Smooth muscle cell (in vitro differentiated cells): Measurements from ENCODE around the gene ZNF341. TPM values are rescaled to one million over a fixed set of nuclear protein-coding genes. Genes with fewer than 3 reads are reported as not detected.

Source experiments
- DNase-seq: peaks from one replicate; lab custom pipeline; 2025; ENCODE audit not compliant: unreplicated experiment; lab: John Stamatoyannopoulos, UW
- H2AFZ ChIP-seq: fragments of 200-600 bp; sonication (generic); 2 replicates; pipeline ENCODE4 v1.6.0; 2016; ENCODE audit warnings: antibody characterized with exemption, low read depth, mild to moderate bottlenecking
- H3F3A ChIP-seq: fragments of 200-600 bp; sonication (generic); 2 replicates; pipeline ENCODE4 v1.6.0; 2017; ENCODE audit warnings: antibody characterized with exemption, low read depth
- H3K27ac ChIP-seq: fragments of 200-600 bp; sonication (generic); 2 replicates; pipeline ENCODE4 v1.5.1; 2016; ENCODE audit warnings: low read depth, mild to moderate bottlenecking
- H3K27me3 ChIP-seq: fragments of 200-600 bp; sonication (generic); 2 replicates; pipeline ENCODE4 v1.6.1; 2016; ENCODE audit warnings: low read depth, mild to moderate bottlenecking
- H3K36me3 ChIP-seq: fragments of 200-600 bp; sonication (generic); 2 replicates; pipeline ENCODE4 v1.5.1; 2016; ENCODE audit warnings: low read depth
- H3K4me1 ChIP-seq: fragments of 200-600 bp; sonication (generic); 2 replicates; pipeline ENCODE4 v1.5.1; 2016; ENCODE audit warnings: low read depth
- H3K4me2 ChIP-seq: fragments of 200-600 bp; sonication (generic); 2 replicates; pipeline ENCODE4 v1.6.0; 2016; ENCODE audit warnings: mild to moderate bottlenecking
- H3K4me3 ChIP-seq: fragments of 200-600 bp; sonication (generic); 2 replicates; pipeline ENCODE4 v1.5.1; 2016; ENCODE audit warnings: mild to moderate bottlenecking
- H3K79me2 ChIP-seq: fragments of 200-600 bp; sonication (generic); 2 replicates; pipeline ENCODE4 v1.6.0; 2016; ENCODE audit warnings: low read depth, mild to moderate bottlenecking
- H3K9ac ChIP-seq: fragments of 200-600 bp; sonication (generic); 2 replicates; pipeline ENCODE4 v1.6.0; 2016; ENCODE audit warnings: low read depth
- H3K9me3 ChIP-seq: fragments of 200-600 bp; sonication (generic); replicated peaks from 2 replicates; pipeline ENCODE4 v1.5.1; 2016; ENCODE audit warnings: low read depth
- H4K20me1 ChIP-seq: fragments of 200-600 bp; sonication (generic); 2 replicates; pipeline ENCODE4 v1.6.0; 2016; ENCODE audit warnings: low read depth
- WGBS: methylation state at CpG from one replicate; pipeline ENCODE4 v1.1.7; 2016; ENCODE audit warnings: low lambda C conversion rate; 5-methylcytosine and 5-hydroxymethylcytosine counted together
- polyA plus RNA-seq: library from polyadenylated mRNA; unstranded; fragments of >200 nt; fragmentation: Nextera tagmentation; extraction: Ambion mirVana; gene quantifications from 2 replicates; pipeline ENCODE4 v1.2.1, GENCODE V29; 2016
- total RNA-seq: library from RNA; depleted of rRNA; stranded (reverse); fragments of >200 nt; gene quantifications from 2 replicates; pipeline ENCODE4 v1.2.3, GENCODE V29; 2014
- TF ChIP-seq, protein P1 (sequence below): fragments of 200-600 bp; sonication (generic); IDR thresholded peaks from 2 replicates; pipeline ENCODE4 v1.5.1; 2017; ENCODE audit warnings: borderline replicate concordance, mild to moderate bottlenecking, antibody characterized with exemption; ENCODE audit not compliant: insufficient read depth, poor library complexity, severe bottlenecking

ZNF341 gene
- total and polyA plus RNA-seq, 2 experiments from 2014 or later: 1.2 to 2.0 TPM

DNA sequence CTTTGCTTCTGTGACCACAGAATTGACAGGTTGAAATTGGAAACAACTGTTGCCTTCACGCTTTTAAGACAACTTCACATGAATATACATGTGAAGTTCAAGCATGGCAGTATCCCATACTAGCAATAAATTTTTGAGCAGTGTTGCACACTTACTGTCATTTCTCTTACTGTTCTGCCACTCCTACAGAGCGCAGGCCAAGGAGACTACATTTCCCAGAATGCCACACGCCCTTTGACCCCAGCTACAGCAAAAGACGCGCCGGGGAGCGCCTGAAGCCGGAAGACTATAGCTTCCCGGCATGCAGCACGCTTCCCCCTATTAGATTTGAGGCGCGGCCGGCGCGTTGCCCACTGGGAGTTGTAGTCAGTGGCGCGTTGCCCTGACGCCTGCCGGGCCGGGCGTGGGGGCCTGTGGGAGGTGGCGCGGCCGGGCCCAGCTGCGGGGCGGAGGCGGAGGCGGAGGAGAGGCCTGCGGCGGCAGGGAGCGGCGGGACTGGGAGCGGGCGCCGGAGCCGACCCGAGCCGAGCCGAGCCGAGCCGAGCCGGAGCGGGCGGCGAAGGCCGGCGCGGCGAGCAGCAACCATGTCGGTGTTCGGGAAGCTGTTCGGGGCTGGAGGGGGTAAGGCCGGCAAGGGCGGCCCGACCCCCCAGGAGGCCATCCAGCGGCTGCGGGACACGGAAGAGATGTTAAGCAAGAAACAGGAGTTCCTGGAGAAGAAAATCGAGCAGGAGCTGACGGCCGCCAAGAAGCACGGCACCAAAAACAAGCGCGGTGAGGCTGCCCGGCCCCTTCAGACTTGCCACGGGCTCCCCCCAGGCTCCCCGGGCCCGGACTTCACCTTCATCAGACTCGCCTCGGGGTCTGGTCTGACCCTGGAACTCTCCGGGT is 79.3 kb downstream of the ZNF341 start, which contains the start of gene CHMP4B:
CHMP4B (plus strand) TSS at position 464 of the 891 bp plus-strand sequence; CDS start at position 585, 121 bp downstream.
- Histone ChIP-seq H3K4me1 (peaks cover 10% of the 10 kb centered on the region), H3F3A (peaks cover 3% of the 10 kb centered on the region), H3K79me2 (peaks cover 47% of the 10 kb centered on the region), H3K9ac (peak within 1 kb of the TSS; percentile 99), H3K27me3 (no peaks in the 10 kb centered on the region), H4K20me1 (peaks cover 39% of the 10 kb centered on the region), H3K4me3 (peak within 1 kb of the TSS; percentile 80), H3K4me2 (peak within 1 kb of the TSS; percentile 96), H3K36me3 (no peaks in the 10 kb centered on the region), H3K27ac (peak within 1 kb of the TSS; percentile 99), H3K9me3 (no peaks in the 10 kb centered on the region), H2AFZ (peak within 1 kb of the TSS; percentile 22)
- under 1% methylated on average over 68 of the region's 71 CpGs for WGBS
- TF ChIP-seq, protein P1, sequence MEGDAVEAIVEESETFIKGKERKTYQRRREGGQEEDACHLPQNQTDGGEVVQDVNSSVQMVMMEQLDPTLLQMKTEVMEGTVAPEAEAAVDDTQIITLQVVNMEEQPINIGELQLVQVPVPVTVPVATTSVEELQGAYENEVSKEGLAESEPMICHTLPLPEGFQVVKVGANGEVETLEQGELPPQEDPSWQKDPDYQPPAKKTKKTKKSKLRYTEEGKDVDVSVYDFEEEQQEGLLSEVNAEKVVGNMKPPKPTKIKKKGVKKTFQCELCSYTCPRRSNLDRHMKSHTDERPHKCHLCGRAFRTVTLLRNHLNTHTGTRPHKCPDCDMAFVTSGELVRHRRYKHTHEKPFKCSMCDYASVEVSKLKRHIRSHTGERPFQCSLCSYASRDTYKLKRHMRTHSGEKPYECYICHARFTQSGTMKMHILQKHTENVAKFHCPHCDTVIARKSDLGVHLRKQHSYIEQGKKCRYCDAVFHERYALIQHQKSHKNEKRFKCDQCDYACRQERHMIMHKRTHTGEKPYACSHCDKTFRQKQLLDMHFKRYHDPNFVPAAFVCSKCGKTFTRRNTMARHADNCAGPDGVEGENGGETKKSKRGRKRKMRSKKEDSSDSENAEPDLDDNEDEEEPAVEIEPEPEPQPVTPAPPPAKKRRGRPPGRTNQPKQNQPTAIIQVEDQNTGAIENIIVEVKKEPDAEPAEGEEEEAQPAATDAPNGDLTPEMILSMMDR: no peak
- peak; percentile 93 for DNase-seq

DNA sequence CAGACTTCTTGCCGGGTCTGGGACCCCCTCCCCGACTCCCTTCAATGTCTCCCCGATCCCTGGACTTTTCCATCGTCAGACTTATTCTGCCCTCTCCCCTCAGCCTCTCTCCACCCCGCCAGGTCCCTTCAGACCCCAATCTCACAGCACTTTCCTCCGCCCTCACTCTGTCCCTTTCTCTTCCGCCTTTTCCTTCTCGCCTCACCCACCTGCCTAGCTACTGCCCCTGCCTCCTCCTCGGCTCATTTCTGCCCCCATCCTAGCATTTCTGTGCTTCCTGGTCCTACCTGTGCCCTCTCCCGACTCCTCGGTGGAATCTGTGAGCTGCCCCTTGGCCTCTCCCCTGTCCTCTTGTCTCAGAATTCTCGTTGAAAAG is 80.0 kb downstream of the ZNF341 start:
- H3K4me3 ChIP-seq: peak overlapping the region; percentile 80
- no peaks in the 10 kb centered on the region for H3K9me3 ChIP-seq
- TF ChIP-seq, protein P1: no peak
- peaks cover 54% of the 10 kb centered on the region for H3K79me2 ChIP-seq
- H3K27ac ChIP-seq: peak overlapping the region; percentile 99
- no peaks in the 10 kb centered on the region for H3K27me3 ChIP-seq
- peaks cover 10% of the 10 kb centered on the region for H3K4me1 ChIP-seq
- peak overlapping the region; percentile 99 for H3K9ac ChIP-seq
- H3K4me2 ChIP-seq: peak overlapping the region; percentile 96
- H4K20me1 ChIP-seq: peaks cover 45% of the 10 kb centered on the region
- H3F3A ChIP-seq: peaks cover 3% of the 10 kb centered on the region
- no peak for DNase-seq
- peak overlapping the region; percentile 22 for H2AFZ ChIP-seq
- WGBS: under 1% methylated on average over 12 of the region's 12 CpGs
- H3K36me3 ChIP-seq: no peaks in the 10 kb centered on the region

DNA sequence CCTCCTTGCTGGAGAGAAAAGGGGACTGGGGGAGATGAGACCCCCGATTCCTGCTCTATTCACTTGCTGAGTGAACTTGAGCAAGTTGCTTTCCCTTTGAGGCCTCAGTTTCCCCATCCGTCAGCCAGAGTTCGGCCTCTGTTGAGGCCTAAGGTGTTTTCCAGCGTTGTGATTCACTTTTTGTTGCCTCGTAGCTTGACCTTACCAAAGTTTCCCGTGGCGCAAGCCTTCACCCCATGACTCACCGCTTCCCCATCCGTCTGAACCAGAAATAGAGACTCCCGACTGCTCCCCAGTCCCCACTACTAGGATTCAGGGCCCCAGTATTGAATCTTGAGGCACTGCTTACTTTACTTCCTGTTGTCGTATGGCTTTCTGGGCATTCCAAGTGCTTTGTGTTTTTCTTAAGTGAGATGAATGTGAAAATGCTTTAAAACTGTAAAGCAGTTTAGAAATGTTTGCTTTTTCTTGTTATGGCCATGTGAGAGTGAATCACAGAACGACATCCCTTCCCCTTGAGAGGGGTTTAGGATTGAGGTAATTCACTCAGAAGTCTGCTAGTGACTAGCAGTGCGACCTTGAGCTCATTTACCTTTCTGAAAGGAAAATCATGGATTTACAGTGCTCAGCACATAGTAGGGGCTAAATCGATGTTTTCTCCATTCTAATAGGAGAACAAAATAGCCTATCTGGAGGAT is 80.5 kb downstream of the ZNF341 start:
- H4K20me1 ChIP-seq: peaks cover 51% of the 10 kb centered on the region

More for the DNA sequence above, 80.5 kb downstream of the ZNF341 start:
- peak overlapping the region; percentile 17 for H2AFZ ChIP-seq
- no peaks in the 10 kb centered on the region for H3K36me3 ChIP-seq
- H3K9me3 ChIP-seq: no peaks in the 10 kb centered on the region
- TF ChIP-seq, protein P1: no peak
- H3K79me2 ChIP-seq: peaks cover 59% of the 10 kb centered on the region
- peak overlapping the region; percentile 99 for H3K27ac ChIP-seq
- peak overlapping the region; percentile 99 for H3K9ac ChIP-seq
- DNase-seq: peak; percentile 20
- H3K4me3 ChIP-seq: peak overlapping the region; percentile 80
- no peaks in the 10 kb centered on the region for H3K27me3 ChIP-seq
- peaks cover 10% of the 10 kb centered on the region for H3K4me1 ChIP-seq
- peak overlapping the region; percentile 96 for H3K4me2 ChIP-seq
- H3F3A ChIP-seq: peaks cover 3% of the 10 kb centered on the region
- WGBS: 10% methylated on average over 14 of the region's 14 CpGs
